Osteocyte (in vitro differentiated cells): Measurements from ENCODE around the gene RPAP3. TPM values are rescaled to one million over a fixed set of nuclear protein-coding genes. Genes with fewer than 3 reads are reported as not detected.

Experiments
- DNase-seq: peaks from one replicate; pipeline ENCODE4 v3.0.0; 2021; ENCODE audit warnings: mixed read lengths; ENCODE audit not compliant: unreplicated experiment; ENCODE audit errors: extremely low spot score
- H3K27ac Mint-ChIP-seq: one replicate; pipeline ENCODE4 v1.8.0; 2021; ENCODE audit warnings: mild to moderate bottlenecking, mixed read lengths; ENCODE audit not compliant: unreplicated experiment
- H3K27me3 Mint-ChIP-seq: one replicate; pipeline ENCODE4 v1.8.0; 2021; ENCODE audit warnings: mixed read lengths; ENCODE audit not compliant: unreplicated experiment
- H3K36me3 Mint-ChIP-seq: one replicate; pipeline ENCODE4 v1.8.0; 2021; ENCODE audit warnings: mixed read lengths; ENCODE audit not compliant: unreplicated experiment
- H3K4me1 Mint-ChIP-seq: one replicate; pipeline ENCODE4 v1.8.0; 2021; ENCODE audit warnings: mixed read lengths; ENCODE audit not compliant: unreplicated experiment
- H3K4me3 Mint-ChIP-seq: one replicate; pipeline ENCODE4 v1.8.0; 2021; ENCODE audit warnings: mild to moderate bottlenecking, moderate library complexity, mixed read lengths; ENCODE audit not compliant: unreplicated experiment
- H3K9me3 Mint-ChIP-seq: one replicate; pipeline ENCODE4 v1.8.0; 2021; ENCODE audit warnings: mixed read lengths; ENCODE audit not compliant: unreplicated experiment
- CTCF ChIP-seq: fragments of 200-600 bp; sonication (generic); IDR thresholded peaks from 2 replicates; pipeline ENCODE4 v1.5.0; 2021; ENCODE audit warnings: antibody characterized with exemption, mild to moderate bottlenecking, moderate library complexity
- total RNA-seq: library from RNA; stranded (reverse); gene quantifications from 2 replicates; pipeline ENCODE4 v1.2.1, GENCODE V29; 2021

The RPAP3 gene
- total RNA-seq, 1 donor from 2014 or later = 33.4 TPM

- DNase-seq = no peak
- Mint-ChIP-seq H3K27ac (no peak overlapping the region), H3K9me3 (peaks cover 7% of the 10 kb centered on the region), H3K4me1 (no peaks in the 10 kb centered on the region), H3K4me3 (no peak overlapping the region), H3K27me3 (no peaks in the 10 kb centered on the region), H3K36me3 (peaks cover 16% of the 10 kb centered on the region)
- TF ChIP-seq CTCF = no peak
These were observed 89.4 kb downstream of the RPAP3 start for GRCh38 chr12:47616440-47616839.

GRCh38 chr12:47615711-47616110 is 90.1 kb downstream of the RPAP3 start:
- Mint-ChIP-seq H3K27ac (no peak overlapping the region), H3K4me1 (no peaks in the 10 kb centered on the region), H3K27me3 (no peaks in the 10 kb centered on the region), H3K9me3 (peaks cover 7% of the 10 kb centered on the region), H3K36me3 (peaks cover 16% of the 10 kb centered on the region), H3K4me3 (no peak overlapping the region)
- DNase-seq = no peak
- no peak for TF ChIP-seq CTCF

GRCh38 chr12:47614521-47614920 is 91.3 kb downstream of the RPAP3 start:
- H3K9me3 Mint-ChIP-seq = peaks cover 7% of the 10 kb centered on the region
- H3K27ac Mint-ChIP-seq = no peak overlapping the region
- no peak for DNase-seq
- H3K36me3 Mint-ChIP-seq = peaks cover 16% of the 10 kb centered on the region
- H3K4me3 Mint-ChIP-seq = no peak overlapping the region
- TF ChIP-seq CTCF = no peak
- H3K4me1 Mint-ChIP-seq = no peaks in the 10 kb centered on the region
- H3K27me3 Mint-ChIP-seq = no peaks in the 10 kb centered on the region

- Mint-ChIP-seq H3K4me1 (no peaks in the 10 kb centered on the region), H3K27ac (no peak overlapping the region), H3K4me3 (no peak overlapping the region), H3K36me3 (peaks cover 17% of the 10 kb centered on the region), H3K27me3 (no peaks in the 10 kb centered on the region), H3K9me3 (peaks cover 11% of the 10 kb centered on the region)
- DNase-seq = no peak
- no peak for TF ChIP-seq CTCF
These were observed 92.9 kb downstream of the RPAP3 start for GRCh38 chr12:47612953-47613352.

GRCh38 chr12:47611906-47612305 is 93.9 kb downstream of the RPAP3 start:
- H3K27me3 Mint-ChIP-seq = no peaks in the 10 kb centered on the region
- H3K27ac Mint-ChIP-seq = no peak overlapping the region
- H3K36me3 Mint-ChIP-seq = peaks cover 20% of the 10 kb centered on the region
- no peak for DNase-seq
- H3K4me3 Mint-ChIP-seq = no peak overlapping the region
- H3K9me3 Mint-ChIP-seq = peaks cover 20% of the 10 kb centered on the region
- no peak for TF ChIP-seq CTCF
- H3K4me1 Mint-ChIP-seq = no peaks in the 10 kb centered on the region

Other genes with a start within 250 kb of the RPAP3 start
- not detected in 2 replicates for gene ENDOU, start 19.5 kb upstream of the RPAP3 start, total RNA-seq
- 1.2 and 1.9 TPM in 2 replicates for gene RAPGEF3, start 52.9 kb upstream of the RPAP3 start, total RNA-seq
- 21.2 and 21.6 TPM in 2 replicates for gene SLC48A1, start 67.2 kb upstream of the RPAP3 start, total RNA-seq
- 114 and 120 TPM in 2 replicates for gene HDAC7, start 113.9 kb upstream of the RPAP3 start, total RNA-seq
- 1.9 and 2.7 TPM in 2 replicates for gene VDR, start 199.0 kb upstream of the RPAP3 start, total RNA-seq